HG03064 (cell line): ENCODE results near the gene SNRNP40.
"Not testable (repeated sequence)": the region's sequence is repeated elsewhere in the genome, so short reads cannot be mapped to it uniquely, and the experiment has no call there.

Source experiments
- ATAC-seq: cut with Tn5 transposase; IDR thresholded peaks from one replicate; pipeline ENCODE4 v1.9.1; 2021; ENCODE audit warnings: low read depth; ENCODE audit not compliant: unreplicated experiment

Gene SNRNP40

DNA sequence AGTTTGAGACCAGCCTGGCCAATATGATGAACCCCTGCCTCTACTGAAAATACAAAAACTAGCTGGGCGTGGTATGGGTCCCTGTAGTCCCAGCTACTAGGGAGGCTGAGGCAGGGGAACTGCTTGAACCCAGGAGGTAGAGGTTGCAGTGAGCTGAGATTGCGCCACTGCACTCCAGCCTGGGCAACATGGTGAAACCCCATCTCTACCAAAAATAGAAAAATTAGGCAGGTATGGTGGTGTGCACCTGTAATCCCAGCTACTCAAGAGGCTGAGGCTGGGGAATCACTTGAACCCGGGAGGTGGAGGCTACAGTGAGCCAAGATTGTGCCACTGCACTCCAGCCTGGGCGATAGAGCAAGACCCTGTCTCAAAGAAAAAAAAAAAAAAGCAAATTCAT lies 8.8 kb downstream of the SNRNP40 start:
- not testable (repeated sequence) for ATAC-seq

DNA sequence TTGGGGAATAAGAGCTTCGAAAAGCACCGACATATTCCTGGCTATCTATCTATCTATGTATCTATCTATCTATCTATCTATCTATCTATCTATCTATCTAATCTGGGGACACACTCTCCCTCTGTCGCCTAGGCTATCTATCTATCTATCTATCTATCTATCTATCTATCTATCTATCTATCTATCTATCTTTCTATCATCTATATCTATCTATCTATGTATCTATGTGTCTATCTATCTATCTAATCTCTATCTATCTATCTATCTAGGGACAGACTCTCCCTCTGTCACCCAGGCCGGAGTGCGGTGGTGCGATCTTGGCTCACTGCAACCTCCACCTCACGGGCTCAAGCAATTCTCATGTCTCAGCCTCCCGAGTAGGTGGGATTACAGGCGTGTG lies 14.2 kb downstream of the SNRNP40 start:
- ATAC-seq = not testable (repeated sequence)

DNA sequence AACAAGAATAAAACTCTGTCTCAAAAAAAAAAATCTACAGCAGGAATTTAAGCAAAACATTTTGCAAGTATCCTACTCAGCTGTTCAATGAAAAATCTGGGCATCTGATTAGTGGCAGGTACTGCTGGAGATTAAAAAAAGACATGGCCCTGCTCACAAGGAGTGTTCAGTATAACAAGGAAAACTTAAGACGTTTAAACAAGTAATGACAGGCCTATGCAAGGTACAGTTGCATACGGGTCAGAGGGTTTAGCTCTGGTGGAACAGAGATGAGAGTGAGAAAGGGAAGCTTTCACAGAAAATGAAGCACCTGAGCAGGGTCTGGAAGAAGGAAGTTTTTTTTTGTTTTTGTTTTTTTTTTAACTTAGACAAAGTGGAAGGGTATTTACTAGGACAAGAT lies 23.0 kb downstream of the SNRNP40 start:
- ATAC-seq = no peak

DNA sequence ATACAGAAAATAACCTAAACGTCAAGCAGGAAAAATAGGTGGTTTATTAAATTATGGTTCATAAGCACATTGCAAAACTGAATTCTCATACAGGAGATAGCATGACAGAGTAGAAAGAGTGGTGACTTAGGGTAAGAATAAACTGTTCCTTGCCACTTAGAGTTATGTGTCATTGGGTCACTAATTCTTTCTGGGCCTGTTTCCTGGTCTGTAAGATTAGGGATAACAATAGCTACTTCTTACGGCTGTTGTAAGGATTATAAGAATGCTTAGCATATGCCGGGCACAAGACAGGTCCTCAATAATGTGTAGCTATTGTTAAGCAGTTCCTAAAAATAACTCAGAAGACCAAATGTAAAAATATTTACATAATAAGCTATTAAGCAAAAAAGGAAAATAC lies 24.2 kb downstream of the SNRNP40 start:
- ATAC-seq = no peak

DNA sequence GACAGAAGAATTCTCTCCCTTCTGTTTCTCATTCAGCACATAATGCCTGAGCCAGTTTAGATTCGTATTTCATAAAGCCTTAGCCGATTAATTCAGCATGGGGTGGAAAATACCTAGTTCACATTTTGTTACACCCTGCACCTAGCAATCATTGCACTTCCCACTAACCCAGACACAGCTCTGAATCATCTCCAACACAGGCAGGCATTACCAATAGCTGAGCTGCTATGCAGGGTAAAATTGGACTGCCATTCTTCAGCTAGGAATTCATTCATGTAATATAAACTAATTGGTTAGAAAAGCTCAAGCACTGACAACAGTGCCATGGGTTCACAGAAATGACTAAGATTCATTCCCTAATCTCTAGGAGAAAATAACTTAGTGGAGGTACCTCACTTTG lies 30.0 kb downstream of the SNRNP40 start:
- no peak for ATAC-seq

DNA sequence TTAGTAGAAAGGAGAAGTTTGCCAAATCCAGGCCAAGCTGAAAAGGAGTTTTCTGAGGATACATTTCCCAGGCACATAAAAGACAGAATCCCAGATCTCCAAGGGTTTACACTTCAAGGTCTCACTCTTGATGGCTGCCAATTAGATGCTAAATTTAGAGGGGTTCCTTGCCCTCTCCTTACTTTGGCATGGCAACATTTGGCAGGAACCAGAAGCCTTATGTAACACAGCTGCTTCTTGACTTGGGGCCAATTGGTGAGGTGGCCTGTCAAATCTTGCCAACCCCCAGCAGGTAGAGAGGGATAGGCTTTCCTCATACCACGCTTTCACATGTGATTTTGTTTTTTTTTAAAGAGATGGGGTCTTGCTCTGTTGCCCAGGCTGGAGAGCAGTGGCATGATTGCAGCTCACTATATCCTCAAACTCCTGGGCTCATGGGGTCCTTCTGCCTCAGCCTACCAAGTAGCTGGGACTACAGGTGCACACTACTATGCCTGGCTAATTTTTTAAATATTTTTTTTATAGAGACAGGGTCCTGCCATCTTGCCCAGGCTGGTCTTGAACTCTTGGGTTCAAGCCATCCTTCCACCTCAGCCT lies 31.7 kb downstream of the SNRNP40 start:
- ATAC-seq = no peak

DNA sequence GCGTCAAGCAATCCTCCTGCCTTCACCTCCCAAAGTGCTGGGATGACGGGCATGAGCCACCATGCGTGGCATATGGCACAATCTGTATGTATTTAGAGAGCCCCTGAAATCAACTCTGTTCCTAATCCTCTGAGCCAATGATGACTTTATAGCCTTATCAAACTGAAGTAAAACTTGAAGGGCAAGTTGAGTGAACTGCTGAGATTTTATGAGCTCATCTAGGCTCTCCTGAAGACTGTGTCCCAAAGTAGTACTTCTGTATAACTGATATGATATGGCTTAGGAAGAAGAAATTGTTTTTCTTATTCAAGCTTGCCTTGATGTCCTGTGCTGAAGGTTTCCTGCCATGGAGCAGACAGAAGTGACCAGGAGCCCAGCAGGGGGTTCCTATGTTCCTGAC lies 33.2 kb downstream of the SNRNP40 start:
- no peak for ATAC-seq

DNA sequence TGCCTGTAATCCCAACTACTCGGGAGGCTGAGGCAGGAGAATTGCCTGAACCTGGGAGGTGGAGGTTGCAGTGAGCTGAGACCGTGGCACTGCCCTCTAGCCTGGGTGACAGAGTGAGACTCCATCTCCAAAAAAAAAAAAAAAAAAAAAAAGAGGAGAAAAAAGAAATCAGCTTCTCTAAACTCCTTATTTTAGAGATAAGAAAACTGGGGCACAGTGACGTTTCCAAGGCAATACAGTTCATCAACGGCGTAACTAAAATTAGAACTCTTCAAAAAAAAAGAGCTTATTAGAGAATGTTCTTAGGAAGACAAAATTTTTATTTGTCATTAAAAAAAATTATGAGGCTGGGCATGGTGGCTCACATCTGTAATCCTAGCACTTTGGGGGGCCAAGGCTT lies 34.2 kb downstream of the SNRNP40 start:
- not testable (repeated sequence) for ATAC-seq

DNA sequence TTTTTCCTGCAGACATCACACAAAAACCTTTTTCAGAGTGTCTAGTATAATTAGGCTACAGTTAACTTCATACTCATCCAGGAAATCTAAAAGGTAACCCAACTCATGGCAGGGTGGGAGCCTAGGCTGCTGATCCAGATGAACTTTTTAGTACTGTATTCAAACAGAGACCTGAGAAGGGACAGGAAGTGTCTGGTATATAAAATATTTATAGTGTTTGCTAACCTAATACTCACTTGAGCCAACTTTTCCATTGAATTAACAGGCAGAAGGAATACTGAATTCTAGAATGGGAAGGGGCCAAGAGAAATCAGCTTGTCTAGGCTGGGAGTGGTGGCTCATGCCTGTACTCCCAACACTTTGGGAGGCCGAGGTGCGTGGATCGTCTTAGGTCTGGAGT lies 34.7 kb downstream of the SNRNP40 start:
- ATAC-seq = no peak

DNA sequence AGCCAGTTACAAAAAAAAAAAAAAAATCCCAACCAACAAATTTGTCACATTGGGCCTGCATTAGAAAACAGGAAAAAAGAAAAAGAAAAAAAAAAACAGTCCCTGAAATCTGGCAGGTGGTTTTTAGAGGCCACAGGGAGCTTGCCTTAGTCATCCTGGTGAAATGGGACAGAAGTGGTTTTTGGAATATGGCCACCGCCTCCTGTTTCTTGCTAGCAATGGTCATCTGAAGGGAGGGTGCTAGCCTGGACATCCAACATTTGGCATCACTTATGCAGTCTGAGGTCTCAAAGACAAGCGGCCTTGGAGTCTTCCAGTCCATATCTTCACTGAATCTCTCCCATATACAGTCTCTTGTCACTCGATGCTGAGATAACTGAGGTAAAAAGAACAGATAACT lies 36.8 kb downstream of the SNRNP40 start:
- ATAC-seq = no peak

DNA sequence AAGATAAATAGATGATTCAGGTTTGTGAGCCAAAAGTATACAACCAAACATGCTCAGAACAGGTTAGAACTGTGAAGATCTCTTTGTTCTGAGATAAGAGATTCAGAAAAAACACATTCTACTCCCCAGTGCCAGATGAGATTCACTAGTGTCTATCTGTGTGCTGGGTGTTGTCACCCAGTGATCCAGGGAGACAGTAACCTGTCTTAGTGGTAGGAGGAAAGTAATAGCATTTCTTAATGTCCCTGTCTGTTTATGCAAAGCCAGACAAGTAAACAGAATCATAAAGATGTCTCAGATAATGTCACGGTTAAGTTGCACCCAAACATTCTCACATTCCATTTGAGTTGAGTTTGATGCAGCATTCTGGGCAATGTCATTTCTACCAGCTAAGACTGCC lies 38.0 kb downstream of the SNRNP40 start:
- ATAC-seq = no peak

DNA sequence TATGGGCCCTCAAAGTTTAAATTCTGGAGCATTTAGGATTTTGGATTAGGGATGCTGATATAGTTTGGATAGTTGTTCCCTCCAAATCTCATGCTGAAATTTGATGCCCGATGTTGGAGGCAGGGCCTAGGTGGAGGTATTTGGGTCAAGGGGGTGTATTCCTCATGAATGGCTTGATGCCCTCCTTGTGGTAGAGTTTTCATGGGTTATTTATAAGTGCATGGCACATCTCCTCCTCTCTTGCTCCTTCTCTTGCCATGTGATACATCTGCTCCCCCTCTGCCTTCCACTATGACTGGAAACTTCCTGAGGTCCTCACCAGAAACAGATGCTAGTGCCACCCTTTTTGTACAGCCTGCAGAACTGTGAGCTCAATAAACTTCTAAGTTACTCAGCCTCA lies 39.4 kb downstream of the SNRNP40 start:
- no peak for ATAC-seq

DNA sequence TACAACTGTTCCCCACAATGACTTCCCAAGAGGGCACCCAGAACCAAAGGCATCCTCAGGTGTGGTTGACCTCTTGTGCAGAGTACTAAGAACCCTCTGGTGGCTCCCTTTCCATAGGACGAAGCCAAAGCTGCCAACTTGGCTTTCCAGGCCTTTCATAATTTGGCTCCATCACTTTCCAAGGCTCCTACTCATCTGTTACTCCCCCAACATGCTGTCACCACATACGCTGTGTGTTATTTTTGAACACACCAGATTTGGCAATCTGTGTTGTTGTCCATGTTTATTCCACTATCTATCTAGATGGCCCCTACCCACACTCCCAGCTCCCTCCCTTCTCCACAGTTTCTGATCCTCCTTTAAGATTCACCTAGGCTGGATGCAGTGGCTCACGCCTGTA lies 46.7 kb downstream of the SNRNP40 start:
- ATAC-seq = no peak

DNA sequence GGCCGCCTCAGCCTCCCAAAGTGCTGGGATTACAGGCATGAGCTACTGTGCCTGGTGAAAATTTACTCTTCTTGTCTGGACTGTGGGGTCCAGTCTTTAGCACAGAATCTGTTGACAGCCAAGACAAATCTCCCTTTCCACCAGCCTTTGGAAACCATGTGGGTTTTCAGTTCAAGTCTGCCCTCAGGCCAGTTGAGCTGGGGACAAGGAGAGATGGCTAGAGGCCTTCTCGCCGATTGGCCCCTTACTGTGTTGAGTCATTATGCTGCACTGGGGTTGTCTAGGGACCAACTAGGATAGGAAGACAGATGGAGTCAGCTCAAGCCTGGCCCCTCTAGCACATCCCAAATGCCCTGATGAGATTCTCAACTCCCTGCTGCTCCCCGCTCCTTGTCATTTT lies 48.3 kb downstream of the SNRNP40 start:
- ATAC-seq = no peak

DNA sequence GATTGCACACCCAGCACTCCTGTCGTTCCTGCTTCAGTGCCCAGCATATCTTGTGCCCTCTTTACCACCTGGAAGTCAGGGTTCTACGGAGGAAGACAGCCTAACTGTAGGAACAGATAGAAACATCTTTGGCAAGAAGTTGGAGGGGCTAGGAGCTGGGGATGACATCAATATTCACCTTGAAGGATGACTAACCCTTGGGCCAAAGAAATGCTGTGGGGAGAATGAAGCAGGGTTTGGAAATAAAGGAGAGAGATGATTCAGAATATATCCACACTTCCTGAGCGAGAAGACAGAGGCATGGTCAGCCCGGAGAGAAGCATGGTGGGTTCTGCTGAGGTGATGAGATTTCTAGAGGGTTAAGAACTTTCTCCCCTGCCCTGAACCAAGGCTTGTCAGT lies 52.3 kb downstream of the SNRNP40 start:
- ATAC-seq = no peak

DNA sequence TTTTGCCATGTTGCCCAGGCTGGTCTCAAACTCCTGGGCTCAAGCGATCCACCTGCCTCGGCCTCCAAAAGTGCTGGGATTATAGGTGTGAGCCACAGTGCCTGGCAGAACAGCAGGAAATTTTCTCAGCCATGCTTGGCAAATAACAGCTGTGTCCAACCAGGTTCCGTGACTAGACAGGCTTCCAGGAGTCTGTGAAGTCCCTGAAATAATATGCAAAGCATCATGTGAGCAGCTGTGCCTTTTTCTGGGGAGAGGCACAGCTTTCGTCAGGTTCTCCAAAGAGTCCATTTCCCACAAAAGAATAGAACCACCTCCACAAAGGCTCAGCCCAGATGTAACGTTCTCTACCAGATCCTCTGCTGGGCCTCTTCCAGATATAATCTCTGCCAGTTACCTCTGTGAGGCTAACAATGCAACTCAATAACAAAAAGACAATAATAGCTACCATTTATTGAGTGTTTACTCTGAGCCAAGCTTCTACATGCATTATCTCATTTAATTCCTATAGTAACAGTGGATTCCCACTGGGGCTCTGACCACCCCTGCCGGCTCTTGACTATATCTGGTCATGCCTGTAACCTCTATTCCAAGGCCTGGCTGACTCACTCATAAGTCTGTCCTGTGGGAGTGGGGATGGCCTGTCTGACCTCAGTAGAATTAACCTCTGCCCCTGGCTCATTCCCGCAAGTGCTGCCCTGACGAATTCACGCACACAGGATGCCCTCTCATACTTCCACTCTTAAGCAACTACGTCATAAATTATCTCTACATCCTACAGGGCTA lies 52.9 kb downstream of the SNRNP40 start:
- ATAC-seq = no peak

DNA sequence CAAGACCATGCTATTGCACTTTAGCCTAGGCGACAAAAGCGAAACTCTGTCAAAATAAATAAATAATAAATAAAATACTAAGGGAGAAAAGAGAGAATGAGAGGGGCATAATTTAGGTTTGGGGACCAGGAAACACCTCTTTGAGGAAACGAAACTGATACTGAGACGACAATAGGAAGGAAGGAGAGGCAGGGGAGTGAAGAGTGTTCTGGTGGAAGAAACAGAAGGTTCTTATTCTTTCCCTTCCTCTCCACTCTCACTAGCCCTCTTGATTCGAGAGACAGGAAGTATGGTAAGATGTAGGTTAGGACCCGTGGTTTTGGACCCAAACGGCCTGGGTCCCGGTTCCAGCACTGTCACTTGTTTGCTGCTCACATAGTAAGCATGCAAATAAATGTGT lies 55.3 kb downstream of the SNRNP40 start:
- no peak for ATAC-seq

DNA sequence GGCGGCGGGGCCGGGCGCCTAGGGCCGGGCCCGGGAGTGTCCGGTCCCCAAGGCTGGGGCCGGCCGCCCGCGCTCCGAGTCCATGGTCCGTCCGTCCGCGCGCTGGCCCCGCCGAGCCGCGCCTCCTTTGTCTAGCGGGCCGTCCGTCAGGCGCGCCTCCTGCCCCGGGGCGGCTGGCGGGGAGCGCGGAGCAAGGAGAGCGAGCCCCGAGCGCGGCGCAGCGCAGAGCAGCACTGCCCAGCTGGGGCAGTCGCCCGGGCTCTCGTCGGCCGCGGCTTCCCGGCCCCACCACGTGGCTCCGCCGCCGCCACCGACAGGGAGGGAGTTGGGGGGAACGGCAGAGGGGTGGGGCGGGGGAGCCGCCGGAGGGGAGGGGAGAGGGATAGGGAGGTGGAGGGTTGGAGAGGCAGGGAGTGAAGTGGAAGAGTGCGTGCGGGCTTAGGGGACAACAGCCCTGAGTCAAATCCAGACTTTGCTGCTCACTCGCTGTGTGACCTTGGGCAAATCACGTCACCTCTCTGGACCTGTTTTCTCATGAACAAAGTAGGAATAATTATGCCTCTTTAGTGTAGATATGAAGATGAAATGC lies 56.8 kb downstream of the SNRNP40 start, which contains the start of gene NKAIN1:
Gene NKAIN1 (minus strand): TSS at position 235 of the 589 bp plus-strand sequence. CDS start 340 bp downstream, outside the sequence.
- no peak for ATAC-seq

DNA sequence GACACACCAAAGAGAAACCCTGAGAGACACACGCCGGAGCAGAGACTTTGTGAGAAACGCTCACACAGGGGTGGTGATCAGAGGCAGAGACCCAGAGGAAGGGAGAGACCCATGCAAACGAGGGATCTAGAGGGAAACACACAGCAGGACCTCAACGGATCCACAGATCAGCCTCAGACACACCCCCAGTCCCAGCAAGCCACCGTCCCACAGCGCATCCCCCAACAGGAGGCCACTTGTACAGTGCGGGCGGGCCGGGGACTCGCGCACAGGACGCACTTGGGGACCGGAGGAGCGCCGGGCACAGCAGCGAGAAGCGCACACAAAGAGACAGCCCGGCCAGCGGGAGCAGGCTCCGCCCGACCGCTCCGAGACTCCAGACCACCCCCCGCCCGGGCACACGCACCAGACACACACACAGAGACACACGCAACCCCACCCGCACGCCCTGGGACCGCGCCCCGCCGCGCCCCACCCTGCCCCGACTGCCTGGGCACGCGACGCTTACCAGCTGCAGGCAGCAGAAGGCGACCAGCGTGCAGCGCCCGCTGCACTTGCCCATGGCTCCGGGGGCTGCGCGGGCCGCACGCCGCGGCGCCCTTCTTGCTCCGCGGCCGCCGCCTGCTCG lies 57.5 kb downstream of the SNRNP40 start:
- ATAC-seq = no peak

DNA sequence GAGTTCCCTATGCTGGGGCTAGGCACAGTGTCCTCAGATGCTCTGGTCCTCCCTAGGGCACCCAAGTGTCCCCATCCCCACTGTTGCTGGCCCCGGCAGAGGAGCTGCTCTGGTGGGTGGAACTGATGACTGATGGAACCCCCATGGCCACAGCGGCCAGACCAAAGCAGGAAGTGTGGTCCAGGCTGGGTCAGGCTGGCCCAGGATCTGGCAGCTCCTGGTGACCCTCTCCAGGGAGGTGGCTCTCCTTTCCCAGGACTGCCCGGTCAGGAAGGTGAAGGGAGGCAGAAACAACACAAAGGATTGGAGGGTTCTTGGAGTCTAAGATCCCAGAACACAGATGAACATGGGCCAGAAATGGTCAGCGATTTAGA lies 58.0 kb downstream of the SNRNP40 start:
- no peak for ATAC-seq

DNA sequence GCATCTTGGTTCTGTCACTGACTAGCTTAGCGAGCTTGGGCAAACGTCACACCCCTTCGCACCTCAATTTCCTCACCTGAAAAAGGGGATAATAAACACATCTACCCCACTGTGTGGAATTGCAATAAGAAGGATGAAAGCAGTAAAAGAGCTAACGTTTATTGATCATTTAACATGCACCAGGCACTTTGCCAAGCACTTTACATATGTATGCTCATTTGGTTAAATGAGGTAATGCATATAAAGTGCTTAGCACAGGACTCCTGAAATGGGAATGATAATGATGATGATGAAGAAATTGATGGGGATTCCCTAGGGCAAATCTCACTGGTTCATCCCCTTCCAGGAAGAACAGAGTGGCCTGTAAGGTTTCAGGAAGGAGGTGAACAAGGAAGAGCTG lies 61.7 kb downstream of the SNRNP40 start:
- no peak for ATAC-seq
